DOHH2 (cell line): ENCODE data around the gene BRIP1.

Source experiments
- H3F3A ChIP-seq: fragments of 200-600 bp; sonication (generic), shearing (Covaris generic); 2 replicates; pipeline ENCODE4 v1.6.0; 2016; ENCODE audit warnings: antibody characterized with exemption, mild to moderate bottlenecking; ENCODE audit not compliant: control insufficient read depth, insufficient read depth
- H3K27ac ChIP-seq: fragments of 200-600 bp; sonication (generic); 2 replicates; pipeline ENCODE4 v1.5.1; 2014; ENCODE audit warnings: low read depth, mild to moderate bottlenecking, low read length, moderate library complexity
- H3K27me3 ChIP-seq: fragments of 200-600 bp; sonication (generic); 2 replicates; pipeline ENCODE4 v1.6.1; 2014; ENCODE audit warnings: mild to moderate bottlenecking, low read length, mixed read lengths; ENCODE audit not compliant: control insufficient read depth
- H3K36me3 ChIP-seq: fragments of 200-600 bp; sonication (generic); 2 replicates; pipeline ENCODE4 v1.6.1; 2014; ENCODE audit warnings: mild to moderate bottlenecking, low read length, moderate library complexity, mixed read lengths; ENCODE audit not compliant: control insufficient read depth
- H3K4me1 ChIP-seq: fragments of 200-600 bp; sonication (generic); 2 replicates; pipeline ENCODE4 v1.6.1; 2014; ENCODE audit warnings: mild to moderate bottlenecking, low read length, mixed read lengths; ENCODE audit not compliant: control insufficient read depth
- H3K4me2 ChIP-seq: fragments of 200-600 bp; sonication (generic); 2 replicates; pipeline ENCODE4 v1.6.0; 2014; ENCODE audit warnings: mild to moderate bottlenecking, low read length, moderate library complexity
- H3K4me3 ChIP-seq: fragments of 200-600 bp; sonication (generic); 2 replicates; pipeline ENCODE4 v1.5.1; 2014; ENCODE audit warnings: mild to moderate bottlenecking, low read length, mixed read lengths
- H3K79me2 ChIP-seq: fragments of 200-600 bp; sonication (generic); 2 replicates; pipeline ENCODE4 v1.6.1; 2014; ENCODE audit warnings: mild to moderate bottlenecking, low read length, mixed read lengths; ENCODE audit not compliant: control insufficient read depth
- H3K9me2 ChIP-seq: fragments of 200-600 bp; sonication (generic); replicated peaks from 2 replicates; pipeline ENCODE4 v1.6.1; 2014; ENCODE audit warnings: mild to moderate bottlenecking, low read length, mixed read lengths; ENCODE audit not compliant: control insufficient read depth
- H3K9me3 ChIP-seq: fragments of 200-600 bp; sonication (generic); 2 replicates; pipeline ENCODE4 v1.6.1; 2014; ENCODE audit warnings: antibody characterized with exemption, low read length, mixed read lengths; ENCODE audit not compliant: control insufficient read depth, insufficient read depth
- H4K20me1 ChIP-seq: fragments of 200-600 bp; sonication (generic); 2 replicates; pipeline ENCODE4 v1.6.0; 2014; ENCODE audit warnings: low read depth, mild to moderate bottlenecking, antibody characterized with exemption, low read length, moderate library complexity; ENCODE audit not compliant: control insufficient read depth, insufficient read depth
- EZH2phosphoT487 ChIP-seq: fragments of 200-600 bp; sonication (generic); IDR thresholded peaks from 2 replicates; pipeline ENCODE4 v1.6.1; 2017; ENCODE audit warnings: borderline replicate concordance, mild to moderate bottlenecking, antibody characterized with exemption, low read length, moderate library complexity, mixed read lengths
- TF ChIP-seq, protein P1 (sequence below): fragments of 200-600 bp; sonication (generic); IDR thresholded peaks from one replicate; pipeline ENCODE4 v1.5.1; 2014; ENCODE audit warnings: antibody characterized with exemption, mild to moderate bottlenecking, low read depth, low read length; ENCODE audit not compliant: poor library complexity, severe bottlenecking

BRIP1 gene

GRCh38 chr17:61656721-61657217, 206.6 kb downstream of the BRIP1 start:
- no peaks in the 10 kb centered on the region for H3K4me1 ChIP-seq
- H4K20me1 ChIP-seq = no peaks in the 10 kb centered on the region
- H3K4me2 ChIP-seq = no peak overlapping the region
- TF ChIP-seq, protein P1, sequence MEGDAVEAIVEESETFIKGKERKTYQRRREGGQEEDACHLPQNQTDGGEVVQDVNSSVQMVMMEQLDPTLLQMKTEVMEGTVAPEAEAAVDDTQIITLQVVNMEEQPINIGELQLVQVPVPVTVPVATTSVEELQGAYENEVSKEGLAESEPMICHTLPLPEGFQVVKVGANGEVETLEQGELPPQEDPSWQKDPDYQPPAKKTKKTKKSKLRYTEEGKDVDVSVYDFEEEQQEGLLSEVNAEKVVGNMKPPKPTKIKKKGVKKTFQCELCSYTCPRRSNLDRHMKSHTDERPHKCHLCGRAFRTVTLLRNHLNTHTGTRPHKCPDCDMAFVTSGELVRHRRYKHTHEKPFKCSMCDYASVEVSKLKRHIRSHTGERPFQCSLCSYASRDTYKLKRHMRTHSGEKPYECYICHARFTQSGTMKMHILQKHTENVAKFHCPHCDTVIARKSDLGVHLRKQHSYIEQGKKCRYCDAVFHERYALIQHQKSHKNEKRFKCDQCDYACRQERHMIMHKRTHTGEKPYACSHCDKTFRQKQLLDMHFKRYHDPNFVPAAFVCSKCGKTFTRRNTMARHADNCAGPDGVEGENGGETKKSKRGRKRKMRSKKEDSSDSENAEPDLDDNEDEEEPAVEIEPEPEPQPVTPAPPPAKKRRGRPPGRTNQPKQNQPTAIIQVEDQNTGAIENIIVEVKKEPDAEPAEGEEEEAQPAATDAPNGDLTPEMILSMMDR = no peak
- no peak for TF ChIP-seq EZH2phosphoT487
- H3K36me3 ChIP-seq = no peaks in the 10 kb centered on the region
- H3K79me2 ChIP-seq = no peaks in the 10 kb centered on the region
- no peak overlapping the region for H3K4me3 ChIP-seq
- no peaks in the 10 kb centered on the region for H3K9me3 ChIP-seq
- 0 out of 2 replicates have a peak, but pooled peaks cover 3% of the 10 kb centered on the region for H3F3A ChIP-seq
- H3K27ac ChIP-seq = no peak overlapping the region
- no peaks in the 10 kb centered on the region for H3K27me3 ChIP-seq
- H3K9me2 ChIP-seq = no peaks in the 10 kb centered on the region

DNA sequence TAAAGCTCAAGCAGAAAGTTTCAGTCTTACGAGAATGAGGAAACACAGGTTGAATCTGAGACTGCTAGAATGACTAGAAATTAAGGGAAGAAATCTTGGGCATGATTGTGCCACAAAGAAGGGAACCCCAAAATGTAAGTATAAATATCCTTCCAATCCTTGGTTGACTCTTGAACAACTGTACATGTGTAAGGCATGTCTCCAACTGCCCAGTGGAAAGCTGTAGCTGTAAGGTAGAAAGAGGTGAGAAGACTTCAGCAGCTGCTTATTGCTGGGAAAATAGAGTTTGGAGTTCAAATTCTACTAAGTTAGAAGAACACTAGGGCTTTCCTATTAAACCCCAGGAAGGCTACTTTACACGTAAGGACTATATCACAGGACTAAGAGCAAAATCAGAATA, 212.6 kb downstream of the BRIP1 start:
- H3K27ac ChIP-seq = no peak overlapping the region
- H4K20me1 ChIP-seq = no peaks in the 10 kb centered on the region
- H3K79me2 ChIP-seq = no peaks in the 10 kb centered on the region
- H3K4me2 ChIP-seq = no peak overlapping the region
- H3K4me3 ChIP-seq = no peak overlapping the region
- TF ChIP-seq EZH2phosphoT487 = no peak
- TF ChIP-seq, protein P1 = no peak
- H3F3A ChIP-seq = no peaks in the 10 kb centered on the region
- no peaks in the 10 kb centered on the region for H3K27me3 ChIP-seq
- no peaks in the 10 kb centered on the region for H3K36me3 ChIP-seq
- peaks cover 7% of the 10 kb centered on the region; the same call in 1 of the 2 replicates for H3K9me3 ChIP-seq
- no peaks in the 10 kb centered on the region for H3K9me2 ChIP-seq
- H3K4me1 ChIP-seq = no peaks in the 10 kb centered on the region

DNA sequence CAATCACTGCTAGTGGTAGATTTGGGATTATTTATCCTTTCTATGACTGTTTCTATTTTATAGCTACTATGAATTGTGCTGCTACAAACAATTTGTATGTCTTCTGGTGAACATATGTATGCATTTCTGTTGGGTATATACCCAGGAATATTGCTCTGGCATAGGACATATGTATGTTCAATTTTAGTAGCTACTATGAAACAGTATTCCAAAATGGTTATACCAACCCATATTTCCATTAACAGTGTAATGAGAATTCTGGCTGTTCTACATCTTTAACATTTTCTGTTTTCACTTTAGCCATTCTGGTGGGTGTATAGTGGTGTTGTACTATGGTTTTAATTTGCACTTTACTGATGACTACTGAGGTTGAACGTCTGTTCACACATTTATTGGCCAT, 214.7 kb downstream of the BRIP1 start:
- H3K27ac ChIP-seq = no peak overlapping the region
- no peaks in the 10 kb centered on the region for H3K9me2 ChIP-seq
- H3K4me2 ChIP-seq = no peak overlapping the region
- peaks cover 7% of the 10 kb centered on the region; the same call in 1 of the 2 replicates for H3K9me3 ChIP-seq
- no peaks in the 10 kb centered on the region for H3F3A ChIP-seq
- H3K79me2 ChIP-seq = no peaks in the 10 kb centered on the region
- TF ChIP-seq, protein P1 = no peak
- TF ChIP-seq EZH2phosphoT487 = no peak
- H4K20me1 ChIP-seq = no peaks in the 10 kb centered on the region
- H3K4me1 ChIP-seq = no peaks in the 10 kb centered on the region
- no peaks in the 10 kb centered on the region for H3K36me3 ChIP-seq
- no peak overlapping the region for H3K4me3 ChIP-seq
- no peaks in the 10 kb centered on the region for H3K27me3 ChIP-seq
